ENCODE measurements around the gene KAT5. TPM values are rescaled to one million over a fixed set of nuclear protein-coding genes. Genes with fewer than 3 reads are reported as not detected.
"Not testable (repeated sequence)": the region's sequence is repeated elsewhere in the genome, so short reads cannot be mapped to it uniquely, and the experiment has no call there.

Gene KAT5
- total RNA-seq, 1 experiment from 2014 or later, result 26.1 TPM

DNA sequence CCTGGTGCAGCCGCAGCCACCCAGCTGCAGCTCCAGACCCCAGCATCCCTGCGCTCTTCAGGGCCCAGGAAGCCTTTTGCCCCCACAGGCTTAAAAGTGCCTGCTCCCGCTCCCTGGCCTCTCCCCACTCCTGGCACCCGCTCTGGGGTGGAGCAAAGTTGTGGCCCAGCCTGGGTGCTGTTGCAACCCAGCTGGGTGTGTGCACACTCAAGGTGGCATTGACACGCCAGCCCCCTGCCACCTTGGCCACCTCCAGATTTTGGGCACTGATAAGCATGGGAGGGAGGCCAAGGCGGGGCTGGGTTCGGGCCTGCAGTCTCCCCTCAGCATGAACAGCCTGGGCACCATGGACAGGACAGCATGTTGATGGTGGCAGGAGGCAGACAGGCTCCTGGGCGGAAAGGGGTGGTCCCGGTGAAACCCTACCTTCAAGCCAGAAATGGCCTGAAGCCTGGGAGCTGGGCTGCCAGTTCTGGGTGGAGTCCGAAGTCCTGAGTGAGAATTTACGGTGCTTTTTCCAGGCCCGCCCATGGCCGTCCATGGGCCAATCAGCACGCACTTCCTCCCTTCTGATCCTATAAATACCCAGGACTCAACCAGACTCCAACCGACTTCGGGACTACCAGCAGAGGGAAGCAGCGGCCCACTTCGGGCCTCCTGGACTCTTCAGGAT lies 32.1 kb downstream of the KAT5 start:
- DNase-seq (ENCODE audit: low spot score), result no peak

- no peak for DNase-seq (ENCODE audit: low spot score)
These were observed 32.6 kb downstream of the KAT5 start for GRCh38 chr11:65744699-65745042.

DNA sequence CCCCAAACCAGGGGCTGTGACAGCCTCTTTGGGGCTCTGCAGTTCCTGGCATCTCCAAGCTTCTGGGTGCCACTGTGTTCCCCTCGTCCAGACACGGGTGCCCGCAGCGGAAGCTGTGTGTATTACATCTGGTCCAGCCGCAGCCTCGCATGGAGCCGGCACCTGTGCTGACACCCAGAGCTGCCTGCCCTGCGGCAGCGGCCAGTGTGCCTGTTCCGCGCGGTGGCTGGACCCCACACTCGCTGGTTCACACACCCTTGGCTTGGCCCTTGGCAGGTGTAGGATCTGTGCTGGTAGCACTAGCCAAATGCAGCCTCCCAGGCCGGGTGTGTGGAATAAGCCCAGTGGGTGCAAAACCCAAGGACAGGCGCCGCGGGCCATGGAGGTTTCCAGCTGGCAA lies 33.0 kb downstream of the KAT5 start:
- DNase-seq (ENCODE audit: low spot score), result no peak

- DNase-seq (ENCODE audit: low spot score), result not testable (repeated sequence)
These were observed 50.1 kb downstream of the KAT5 start for GRCh38 chr11:65762169-65762568.

DNA sequence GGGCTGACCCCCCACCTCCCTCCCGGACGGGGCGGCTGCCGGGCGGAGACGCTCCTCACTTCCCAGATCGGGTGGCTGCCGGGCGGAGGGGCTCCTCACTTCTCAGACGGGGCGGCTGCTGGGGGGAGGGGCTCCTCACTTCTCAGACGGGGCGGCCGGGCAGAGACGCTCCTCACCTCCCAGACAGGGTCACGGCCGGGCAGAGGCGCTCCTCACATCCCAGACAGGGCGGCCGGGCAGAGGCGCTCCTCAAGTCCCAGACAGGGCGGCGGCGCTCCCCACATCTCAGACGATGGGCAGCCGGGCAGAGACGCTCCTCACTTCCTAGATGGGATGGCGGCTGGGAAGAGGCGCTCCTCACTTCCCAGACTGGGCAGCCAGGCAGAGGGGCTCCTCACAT lies 50.8 kb downstream of the KAT5 start:
- DNase-seq (ENCODE audit: low spot score), result not testable (repeated sequence)

DNA sequence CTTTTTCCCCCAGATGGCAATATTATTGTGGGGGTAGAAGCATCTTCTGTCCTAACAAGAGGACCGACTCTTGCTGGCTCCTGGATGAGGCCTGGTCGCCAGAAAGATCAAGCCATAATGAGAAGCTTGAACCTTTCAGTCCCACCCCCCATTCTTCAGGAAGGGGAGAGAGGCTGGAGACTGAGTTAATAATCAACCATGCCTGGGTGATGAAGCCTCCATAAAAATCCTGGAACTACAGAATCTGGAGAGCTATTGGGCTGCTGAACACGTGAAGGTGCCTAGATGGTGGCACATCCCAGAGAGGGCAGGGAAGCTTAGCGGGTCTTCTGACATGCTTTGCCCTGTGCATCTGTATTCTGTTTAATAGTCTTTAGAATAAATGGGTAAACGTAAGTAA lies 52.4 kb downstream of the KAT5 start:
- DNase-seq (ENCODE audit: low spot score), result no peak

- DNase-seq (ENCODE audit: low spot score), result peak; percentile 62
These were observed 54.5 kb downstream of the KAT5 start for GRCh38 chr11:65766535-65766934.

GRCh38 chr11:65767406-65767805 lies 55.4 kb downstream of the KAT5 start:
- no peak for DNase-seq (ENCODE audit: low spot score)

DNA sequence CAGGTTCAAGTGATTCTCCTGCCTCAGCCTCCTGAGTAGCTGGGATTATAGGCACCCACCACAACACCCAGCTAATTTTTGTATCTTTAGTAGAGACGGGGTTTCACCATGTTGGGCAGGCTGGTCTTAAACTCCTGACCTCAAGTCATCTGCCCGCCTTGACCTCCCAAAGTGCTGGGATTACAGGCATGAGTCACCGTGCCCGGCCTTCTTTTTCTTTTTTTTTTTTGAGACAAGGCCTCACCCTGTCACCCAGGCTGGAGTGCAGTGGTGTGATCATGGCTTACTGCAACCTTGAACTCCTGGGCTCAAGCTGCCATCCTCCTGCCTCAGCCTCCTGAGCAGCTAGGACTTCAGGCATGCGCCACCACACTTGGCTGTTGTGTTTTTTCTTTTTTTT lies 55.8 kb downstream of the KAT5 start:
- DNase-seq (ENCODE audit: low spot score), result peak; percentile 26

Other genes with a start within 250 kb of the KAT5 start
- gene MALAT1, start 213.2 kb upstream of the KAT5 start, total RNA-seq (2014; rRNA removed; shearing (Covaris generic)), result 1,067 and 1,084 TPM in 2 replicates
- gene SCYL1, start 187.2 kb upstream of the KAT5 start, total RNA-seq (2014; rRNA removed; shearing (Covaris generic)), result 65.6 and 70.6 TPM in 2 replicates
- gene LTBP3, start 153.9 kb upstream of the KAT5 start, total RNA-seq (2014; rRNA removed; shearing (Covaris generic)), result 13.2 and 25.6 TPM in 2 replicates
- 46.9 and 57.0 TPM in 2 replicates for gene ZNRD2, start 141.8 kb upstream of the KAT5 start, total RNA-seq (2014; rRNA removed; shearing (Covaris generic))
- 39.2 and 62.8 TPM in 2 replicates for gene FAM89B, start 139.7 kb upstream of the KAT5 start, total RNA-seq (2014; rRNA removed; shearing (Covaris generic))
- 50.1 and 83.3 TPM in 2 replicates for gene EHBP1L1, start 136.2 kb upstream of the KAT5 start, total RNA-seq (2014; rRNA removed; shearing (Covaris generic))
- gene KCNK7, start 116.5 kb upstream of the KAT5 start, total RNA-seq (2014; rRNA removed; shearing (Covaris generic)), result 0.86 TPM in 1 of 2 replicates, not detected in the other
- gene MAP3K11, start 98.0 kb upstream of the KAT5 start, total RNA-seq (2014; rRNA removed; shearing (Covaris generic)), result 38.2 and 39.2 TPM in 2 replicates
- 19.6 and 20.1 TPM in 2 replicates for gene PCNX3, start 96.5 kb upstream of the KAT5 start, total RNA-seq (2014; rRNA removed; shearing (Covaris generic))
- gene SIPA1, start 74.2 kb upstream of the KAT5 start, total RNA-seq (2014; rRNA removed; shearing (Covaris generic)), result 10.4 and 19.5 TPM in 2 replicates
- gene RELA, start 49.3 kb upstream of the KAT5 start, total RNA-seq (2014; rRNA removed; shearing (Covaris generic)), result 24.9 and 29.7 TPM in 2 replicates
- 81.0 and 84.7 TPM in 2 replicates for gene RNASEH2C, start 8.5 kb downstream of the KAT5 start, total RNA-seq (2014; rRNA removed; shearing (Covaris generic))
- 13.2 and 14.8 TPM in 2 replicates for gene AP5B1, start 68.7 kb downstream of the KAT5 start, total RNA-seq (2014; rRNA removed; shearing (Covaris generic))
- gene OVOL1, start 74.8 kb downstream of the KAT5 start, total RNA-seq (2014; rRNA removed; shearing (Covaris generic)), result not detected in 2 replicates
- gene SNX32, start 121.7 kb downstream of the KAT5 start, total RNA-seq (2014; rRNA removed; shearing (Covaris generic)), result not detected in 2 replicates
- 1,263 and 1,396 TPM in 2 replicates for gene CFL1, start 145.9 kb downstream of the KAT5 start, total RNA-seq (2014; rRNA removed; shearing (Covaris generic))
- 27.1 and 35.3 TPM in 2 replicates for gene MUS81, start 148.2 kb downstream of the KAT5 start, total RNA-seq (2014; rRNA removed; shearing (Covaris generic))
- 48.5 and 56.8 TPM in 2 replicates for gene EFEMP2, start 160.5 kb downstream of the KAT5 start, total RNA-seq (2014; rRNA removed; shearing (Covaris generic))
- gene CTSW, start 167.6 kb downstream of the KAT5 start, total RNA-seq (2014; rRNA removed; shearing (Covaris generic)), result 0.79 and 1.8 TPM in 2 replicates
- gene FIBP, start 176.2 kb downstream of the KAT5 start, total RNA-seq (2014; rRNA removed; shearing (Covaris generic)), result 131 and 171 TPM in 2 replicates
- 27.3 and 28.0 TPM in 2 replicates for gene CCDC85B, start 178.4 kb downstream of the KAT5 start, total RNA-seq (2014; rRNA removed; shearing (Covaris generic))
- 71.3 and 109 TPM in 2 replicates for gene FOSL1, start 188.1 kb downstream of the KAT5 start, total RNA-seq (2014; rRNA removed; shearing (Covaris generic))
- 22.2 and 27.3 TPM in 2 replicates for gene C11orf68, start 206.8 kb downstream of the KAT5 start, total RNA-seq (2014; rRNA removed; shearing (Covaris generic))
- gene DRAP1, start 207.2 kb downstream of the KAT5 start, total RNA-seq (2014; rRNA removed; shearing (Covaris generic)), result 259 and 262 TPM in 2 replicates
- not detected in 2 replicates for gene TSGA10IP, start 233.2 kb downstream of the KAT5 start, total RNA-seq (2014; rRNA removed; shearing (Covaris generic))
- 35.8 and 54.8 TPM in 2 replicates for gene SART1, start 249.5 kb downstream of the KAT5 start, total RNA-seq (2014; rRNA removed; shearing (Covaris generic))

All from A172 (cell line).